ENCODE data around the gene TAB2. TPM values are rescaled to one million over a fixed set of nuclear protein-coding genes. Genes with fewer than 3 reads are reported as not detected.

Gene TAB2
- total and polyA plus RNA-seq, 9 of the 15 experiments (the other 6 are each of a cell fraction or from before 2014, with no cell fraction given) = 9.1 to 38.3 (median 18.6) TPM

DNA sequence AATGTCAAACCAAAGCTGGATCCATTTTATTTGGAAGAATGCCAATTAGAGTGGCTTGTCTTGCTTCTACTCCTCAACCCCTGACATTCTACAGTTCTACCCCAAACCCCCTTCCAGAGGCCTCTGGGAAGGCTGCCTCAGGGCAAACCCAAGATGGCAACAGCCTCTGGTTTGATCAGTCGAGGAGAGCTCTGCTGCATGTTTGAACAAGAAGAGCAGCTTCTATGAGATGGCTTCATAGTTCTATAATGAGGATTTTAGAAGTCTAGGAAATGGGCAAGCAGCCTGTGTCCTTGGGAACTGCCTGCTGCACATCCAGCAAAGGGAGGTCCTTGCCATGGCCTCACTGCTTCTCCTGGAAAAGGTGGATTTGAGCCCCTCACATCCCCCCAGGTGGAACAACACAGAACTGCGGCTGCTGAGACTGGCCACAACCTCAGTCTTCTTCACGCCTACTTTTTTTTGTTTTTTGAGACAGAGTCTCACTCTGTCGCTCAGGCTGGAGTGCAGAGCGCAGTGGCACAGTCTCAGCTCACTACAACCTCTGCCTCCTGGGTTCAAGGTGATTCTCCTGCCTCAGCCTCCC is 129.4 kb downstream of the TAB2 start:
- ATAC-seq (no peak), DNase-seq (ENCODE audit: extremely low read depth in 1 of 4, low spot score in 3 of 4) (no peak), FAIRE-seq (no peak)
- Histone ChIP-seq H3K79me2 (ENCODE audit: control insufficient read depth, insufficient read depth, low read length) (no peaks in the 10 kb centered on the region), H4K20me1 (replicated peaks; ENCODE audit: control insufficient read depth, insufficient read depth, low read length) (no peaks in the 10 kb centered on the region), H3K9ac (ENCODE audit: insufficient read depth in 1 of 2, low read depth in 2 of 2, low read length in 2 of 2) (no peak overlapping the region), H2AFZ (ENCODE audit: low read depth, low read length) (no peak overlapping the region), H3K27me3 (ENCODE audit: control insufficient read depth in 2 of 2, insufficient read depth in 2 of 2, low read length in 2 of 2) (peaks cover 35 to 84% of the 10 kb centered on the region in 2 experiments), H3K9me1 (ENCODE audit: control insufficient read depth, insufficient read depth, low read length) (no peaks in the 10 kb centered on the region), H3K27ac (ENCODE audit: extremely low read depth, low read depth, low read length) (no peak overlapping the region), H3K4me1 (replicated peaks in 1 of 2; ENCODE audit: control insufficient read depth in 2 of 2, insufficient read depth in 2 of 2, low read length in 2 of 2) (peaks cover 0 to 15% of the 10 kb centered on the region in 2 experiments; a peak in 1 of 5 replicates), H3K4me2 (ENCODE audit: insufficient read depth, low read length) (no peak overlapping the region), H3K9me3 (replicated peaks; ENCODE audit: control insufficient read depth, insufficient read depth, low read depth, low read length) (peaks cover 3% of the 10 kb centered on the region; the same call in 1 of the 2 replicates), H3K4me3 (no peak overlapping the region), H3K36me3 (ENCODE audit: control insufficient read depth, insufficient read depth, low read length) (no peaks in the 10 kb centered on the region)
- BruUV-seq (replicated peaks) = no TSS peak
- CTCF ChIA-PET (ENCODE audit: low intra/inter-chr PET ratio) = no interaction called here
- WGBS (ENCODE audit: insufficient coverage, low coverage, missing lambda C conversion rate) = 2% methylated on average over 5 of the region's 5 CpGs
- POLR2A ChIA-PET = interaction anchor here (0.6 to 0.9 kb wide), 3 partner anchors 10 to 182 kb away, joined by 3 read pairs; no protein-coding TSS in a partner anchor
- intact Hi-C loops (cut with micrococcal nuclease) (no loop called here), in situ Hi-C loops (cut with MboI) (loop anchor here (25.0 kb wide), 1 partner anchor 885 kb away; no protein-coding TSS in a partner anchor)
- TF ChIP-seq NFIC (IDR thresholded peaks at IDR 0.05) = peak; percentile 32
- TF ChIP-seq, protein P1, sequence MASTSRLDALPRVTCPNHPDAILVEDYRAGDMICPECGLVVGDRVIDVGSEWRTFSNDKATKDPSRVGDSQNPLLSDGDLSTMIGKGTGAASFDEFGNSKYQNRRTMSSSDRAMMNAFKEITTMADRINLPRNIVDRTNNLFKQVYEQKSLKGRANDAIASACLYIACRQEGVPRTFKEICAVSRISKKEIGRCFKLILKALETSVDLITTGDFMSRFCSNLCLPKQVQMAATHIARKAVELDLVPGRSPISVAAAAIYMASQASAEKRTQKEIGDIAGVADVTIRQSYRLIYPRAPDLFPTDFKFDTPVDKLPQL (IDR thresholded peaks at IDR 0.05; ENCODE audit: extremely low read depth, insufficient read length) = no peak

DNA sequence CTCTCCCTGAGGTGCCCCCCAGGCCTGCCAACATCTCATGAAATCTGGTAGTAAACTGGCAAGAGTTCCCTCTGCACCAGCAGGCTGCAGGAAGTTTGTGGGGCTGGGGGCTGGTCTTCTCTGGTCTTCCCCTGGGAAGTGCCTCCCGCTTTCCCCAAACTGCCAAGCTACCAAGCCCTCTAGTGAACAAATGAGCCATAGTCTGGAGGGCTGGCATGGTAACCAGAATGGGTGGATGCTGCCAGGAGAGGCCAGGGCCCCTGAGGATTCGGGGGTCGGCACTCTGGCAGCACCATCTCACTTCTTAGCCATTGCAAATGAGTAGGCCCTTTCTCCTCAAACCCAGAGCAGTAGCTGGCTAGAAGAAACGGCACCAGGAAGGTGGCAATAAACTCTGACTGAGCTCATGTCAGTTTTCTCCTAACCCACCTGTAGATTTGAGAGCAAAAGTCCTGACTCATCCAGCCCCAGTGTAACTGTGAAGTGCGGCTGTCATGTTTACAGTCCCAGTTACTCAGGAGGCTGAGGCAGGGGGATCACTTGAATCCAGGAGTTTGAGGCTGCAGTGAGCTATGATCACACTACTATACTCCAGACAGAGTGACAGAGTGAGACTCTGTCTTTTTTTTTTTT is 131.4 kb downstream of the TAB2 start:
- Histone ChIP-seq H3K4me3 (no peak overlapping the region), H3K27me3 (ENCODE audit: control insufficient read depth in 2 of 2, insufficient read depth in 2 of 2, low read length in 2 of 2) (peaks cover 48 to 86% of the 10 kb centered on the region in 2 experiments), H4K20me1 (replicated peaks; ENCODE audit: control insufficient read depth, insufficient read depth, low read length) (peaks cover 8% of the 10 kb centered on the region; the same call in 1 of the 2 replicates), H3K36me3 (ENCODE audit: control insufficient read depth, insufficient read depth, low read length) (no peaks in the 10 kb centered on the region), H3K27ac (ENCODE audit: extremely low read depth, low read depth, low read length) (no peak overlapping the region), H3K4me1 (replicated peaks in 1 of 2; ENCODE audit: control insufficient read depth in 2 of 2, insufficient read depth in 2 of 2, low read length in 2 of 2) (peaks cover 0 to 15% of the 10 kb centered on the region in 2 experiments; a peak in 1 of 5 replicates), H2AFZ (ENCODE audit: low read depth, low read length) (no peak overlapping the region), H3K79me2 (ENCODE audit: control insufficient read depth, insufficient read depth, low read length) (no peaks in the 10 kb centered on the region), H3K9ac (ENCODE audit: insufficient read depth in 1 of 2, low read depth in 2 of 2, low read length in 2 of 2) (no peak overlapping the region), H3K9me3 (replicated peaks; ENCODE audit: control insufficient read depth, insufficient read depth, low read depth, low read length) (peaks cover 3% of the 10 kb centered on the region; the same call in 1 of the 2 replicates), H3K4me2 (ENCODE audit: insufficient read depth, low read length) (no peak overlapping the region), H3K9me1 (ENCODE audit: control insufficient read depth, insufficient read depth, low read length) (no peaks in the 10 kb centered on the region)
- FAIRE-seq (peak; percentile 35), DNase-seq (ENCODE audit: extremely low read depth in 1 of 4, low spot score in 3 of 4) (no peak), ATAC-seq (no peak)
- CTCF ChIA-PET (ENCODE audit: low intra/inter-chr PET ratio) = no interaction called here
- intact Hi-C loops (cut with micrococcal nuclease) = no loop called here
- no TSS peak for BruUV-seq (replicated peaks)
- 5% methylated on average over 5 of the region's 5 CpGs for WGBS (ENCODE audit: insufficient coverage, low coverage, missing lambda C conversion rate)
- POLR2A ChIA-PET = interaction anchor here (0.6 kb wide), 1 partner anchor 59 kb away, joined by 3 read pairs; no protein-coding TSS in a partner anchor
- in situ Hi-C loops (cut with MboI) = loop anchor here (25.0 kb wide), 1 partner anchor 887 kb away; no protein-coding TSS in a partner anchor
- TF ChIP-seq CBX3 (IDR thresholded peaks at IDR 0.05; ENCODE audit: borderline replicate concordance in 1 of 2, low read length in 2 of 2) (no peak), RBM17 (IDR thresholded peaks at IDR 0.05; ENCODE audit: borderline replicate concordance, low read depth, low read length) (no peak), NFE2 (IDR thresholded peaks at IDR 0.05; ENCODE audit: low read depth) (peak; percentile 23; the same call in 1 of the 2 replicates), RB1 (IDR thresholded peaks at IDR 0.05; ENCODE audit: low read depth) (no peak)
